HepG2 (cell line): ENCODE data around the gene MDH1B. TPM values are rescaled to one million over a fixed set of nuclear protein-coding genes. Genes with fewer than 3 reads are reported as not detected.

Experiments
- ATM ChIP-seq: fragments of 450-650 bp; IDR thresholded peaks from 2 replicates; pipeline ENCODE4 v1.7.1; 2017; ENCODE audit warnings: mild to moderate bottlenecking, borderline replicate concordance
- FUBP1 ChIP-seq: sonication (generic); formaldehyde crosslinking; IDR thresholded peaks from 2 replicates; pipeline ENCODE4 v1.5.1; 2020; ENCODE audit warnings: missing genetic modification reagents, mild to moderate bottlenecking, borderline replicate concordance
- GATAD2A ChIP-seq: IDR thresholded peaks from 2 replicates; pipeline ENCODE4 v1.6.1; 2016
- HCFC1 ChIP-seq: fragments of 150-350 bp; IDR thresholded peaks from 2 replicates; pipeline ENCODE4 v1.6.1; 2014; ENCODE audit warnings: low read depth, low read length
- HHEX ChIP-seq: IDR thresholded peaks from 2 replicates; pipeline ENCODE4 v1.6.1; 2016; ENCODE audit warnings: control low read depth
- HNF4A ChIP-seq: sonication (generic); formaldehyde crosslinking; IDR thresholded peaks from 2 replicates; pipeline ENCODE4 v1.4.0; 2020; ENCODE audit warnings: missing genetic modification reagents
- HNRNPL ChIP-seq: fragments of 200-400 bp; formaldehyde crosslinking; IDR thresholded peaks from 2 replicates; pipeline ENCODE4 v1.6.1; 2017; ENCODE audit warnings: mild to moderate bottlenecking, low read depth, low read length
- MYC ChIP-seq: sonication (generic); formaldehyde crosslinking; IDR thresholded peaks from 2 replicates; pipeline ENCODE4 v1.9.0; 2021; ENCODE audit warnings: missing genetic modification reagents, borderline replicate concordance
- NKX3-1 ChIP-seq: sonication (generic); formaldehyde crosslinking; IDR thresholded peaks from 2 replicates; pipeline ENCODE4 v1.5.0; 2020; ENCODE audit warnings: missing genetic modification reagents
- PCBP1 ChIP-seq: fragments of 200-400 bp; formaldehyde crosslinking; IDR thresholded peaks from 2 replicates; pipeline ENCODE4 v1.6.1; 2017; ENCODE audit warnings: mild to moderate bottlenecking, low read depth, low read length, borderline replicate concordance
- PITX1 ChIP-seq: sonication (generic); formaldehyde crosslinking; IDR thresholded peaks from 2 replicates; pipeline ENCODE4 v1.5.1; 2020; ENCODE audit warnings: mild to moderate bottlenecking, missing genetic modification reagents
- POLR2A ChIP-seq, 2 experiments: IDR thresholded peaks; 2 replicates each; pipeline ENCODE4 v1.6.1; 2011; ENCODE audit warnings: low read depth in 2 of 2, low read length in 2 of 2, mild to moderate bottlenecking in 1 of 2, moderate library complexity in 1 of 2; ENCODE audit not compliant: insufficient read depth in 1 of 2
- SATB2 ChIP-seq: sonication (generic); formaldehyde crosslinking; IDR thresholded peaks from 2 replicates; pipeline ENCODE4 v1.5.0; 2020; ENCODE audit warnings: missing genetic modification reagents
- SOX5 ChIP-seq: IDR thresholded peaks from 2 replicates; pipeline ENCODE4 v1.6.1; 2016; ENCODE audit warnings: borderline replicate concordance
- SUZ12 ChIP-seq: fragments of 150-350 bp; IDR thresholded peaks from 2 replicates; pipeline ENCODE4 v1.6.1; 2014; ENCODE audit warnings: low read depth, low read length
- THAP11 ChIP-seq: IDR thresholded peaks from 2 replicates; pipeline ENCODE4 v1.6.1; 2016; ENCODE audit warnings: missing biosample characterization, missing genetic modification reagents
- TRIM24 ChIP-seq: sonication (generic); formaldehyde crosslinking; IDR thresholded peaks from 2 replicates; pipeline ENCODE4 v1.8.0; 2022; ENCODE audit warnings: mild to moderate bottlenecking, missing genetic modification reagents
- YY1 ChIP-seq: IDR thresholded peaks from 2 replicates; pipeline ENCODE4 v1.6.1; 2011; ENCODE audit warnings: low read length, low read depth, moderate library complexity, mild to moderate bottlenecking; ENCODE audit not compliant: insufficient read depth, insufficient replicate concordance
- ZNF446 ChIP-seq: sonication (generic); formaldehyde crosslinking; IDR thresholded peaks from 2 replicates; pipeline ENCODE4 v1.5.0; 2020; ENCODE audit warnings: mild to moderate bottlenecking, missing genetic modification reagents
- ZNF605 ChIP-seq: sonication (generic); formaldehyde crosslinking; IDR thresholded peaks from 2 replicates; pipeline ENCODE4 v1.8.0; 2022; ENCODE audit warnings: mild to moderate bottlenecking, missing genetic modification reagents
- ZNF639 ChIP-seq: conservative IDR thresholded peaks from 2 replicates; pipeline ENCODE4 v1.6.1; 2018; ENCODE audit warnings: missing genetic modification reagents
- ZNF646 ChIP-seq: sonication (generic); formaldehyde crosslinking; IDR thresholded peaks from 2 replicates; pipeline ENCODE4 v1.9.0; 2021; ENCODE audit warnings: mild to moderate bottlenecking, missing genetic modification reagents
- polyA plus RNA-seq, 8 experiments: library from polyadenylated mRNA; depleted of rRNA in 3 of 8; stranded (reverse) in 7 of 8; unstranded in 1 of 8; fragments of >200 nt; fragmentation: Illumina TruSeq in 4 of 8; extraction: Trizol in 4 of 8; gene quantifications; 2 replicates each; pipeline versions ENCODE4 v1.2.1 to v1.2.3, GENCODE V29; 2011 to 2016; ENCODE audit warnings: low read depth in 4 of 8, missing spikeins in 1 of 8, mixed read lengths in 1 of 8; ENCODE audit not compliant: insufficient read depth in 1 of 8
- total RNA-seq, 5 experiments: library from RNA; depleted of rRNA; stranded (reverse); fragments of >200 nt; fragmentation: Illumina TruSeq; extraction: Trizol; gene quantifications; 2 replicates each; pipeline ENCODE4 v1.2.3, GENCODE V29; 2016; ENCODE audit warnings: low read depth in 1 of 5

Gene MDH1B
- total and polyA plus RNA-seq, 2 of the 13 experiments (the other 11 are each of a cell fraction or from before 2014, with no cell fraction given), result 0.17 to 0.86 TPM

- TF ChIP-seq ZNF646 (CRISPR knock-in tag), result no peak
- 0 out of 2 replicates have a peak, but pooled peaks have one; percentile 49 for TF ChIP-seq SOX5 (CRISPR knock-in tag)
- peak; percentile 14 for TF ChIP-seq PITX1
- TF ChIP-seq ZNF639, result peak; percentile 75; the same call in 1 of the 2 replicates
- TF ChIP-seq SUZ12, result no peak
- TF ChIP-seq THAP11 (CRISPR knock-in tag), result peak; percentile 95
- no peak for TF ChIP-seq ZNF446
- TF ChIP-seq MYC (CRISPR knock-in tag), result peak; percentile 94; the same call in 1 of the 2 replicates
- TF ChIP-seq HNRNPL, result no peak
- 0 out of 2 replicates have a peak, but pooled peaks have one; percentile 15 for TF ChIP-seq HHEX (CRISPR knock-in tag)
- peak; percentile 40; the same call in 1 of the 2 replicates for TF ChIP-seq HNF4A
- TF ChIP-seq GATAD2A (CRISPR knock-in tag), result peak; percentile 70
- peak; percentile 87 to 99 for TF ChIP-seq POLR2A (IDR thresholded peaks at IDR 0.05; ENCODE audit: insufficient read depth in 1 of 2, low read depth in 2 of 2, low read length in 2 of 2)
- TF ChIP-seq ATM, result peak; percentile 63; the same call in 1 of the 2 replicates
- peak; percentile 81 for TF ChIP-seq ZNF605 (CRISPR knock-in tag)
- TF ChIP-seq PCBP1, result no peak
- TF ChIP-seq SATB2 (CRISPR knock-in tag), result no peak
- no peak; the same call in 1 of the 2 replicates for TF ChIP-seq NKX3-1 (CRISPR knock-in tag)
- peak; percentile 97 for TF ChIP-seq YY1
- TF ChIP-seq HCFC1, result peak; percentile 59
- no peak for TF ChIP-seq TRIM24 (CRISPR knock-in tag)
- TF ChIP-seq FUBP1 (CRISPR knock-in tag), result peak; percentile 11; the same call in 1 of the 2 replicates
These were observed at the start of gene MDH1B, which contains the start of gene FASTKD2 (continued) for GRCh38 chr2:206765242-206766056.
